Loucy (cell line): ENCODE data around the gene CTDSPL.

Experiments used
- H2AFZ ChIP-seq: fragments of 200-600 bp; sonication (generic); 2 replicates; pipeline ENCODE4 v1.6.0; 2016; ENCODE audit warnings: antibody characterized with exemption, mild to moderate bottlenecking, low read length, moderate library complexity
- H3F3A ChIP-seq: fragments of 200-600 bp; 2 replicates; pipeline ENCODE4 v1.6.0; 2016; ENCODE audit warnings: antibody characterized with exemption, low read depth, mild to moderate bottlenecking
- H3K27me3 ChIP-seq: fragments of 200-600 bp; sonication (generic); 2 replicates; pipeline ENCODE4 v1.6.1; 2014; ENCODE audit warnings: low read length, mild to moderate bottlenecking; ENCODE audit not compliant: insufficient read depth, poor library complexity, severe bottlenecking
- H3K36me3 ChIP-seq: fragments of 200-600 bp; sonication (generic); 2 replicates; pipeline ENCODE4 v1.6.1; 2016; ENCODE audit warnings: low read length; ENCODE audit not compliant: insufficient read depth
- H3K4me1 ChIP-seq: fragments of 200-600 bp; sonication (generic); 2 replicates; pipeline ENCODE4 v1.5.1; 2014; ENCODE audit warnings: low read length, mild to moderate bottlenecking; ENCODE audit not compliant: insufficient read depth, poor library complexity, severe bottlenecking
- H3K4me2 ChIP-seq: fragments of 200-600 bp; sonication (generic); 2 replicates; pipeline ENCODE4 v1.6.0; 2014; ENCODE audit warnings: antibody characterized with exemption, low read length, low read depth, mild to moderate bottlenecking; ENCODE audit not compliant: poor library complexity, severe bottlenecking
- H3K4me3 ChIP-seq: fragments of 200-600 bp; sonication (generic); 2 replicates; pipeline ENCODE4 v1.5.1; 2014; ENCODE audit warnings: low read length, mild to moderate bottlenecking, mixed read lengths; ENCODE audit not compliant: poor library complexity, severe bottlenecking
- H3K79me2 ChIP-seq: fragments of 200-600 bp; sonication (generic); 2 replicates; pipeline ENCODE4 v1.6.1; 2014; ENCODE audit warnings: low read length; ENCODE audit not compliant: insufficient read depth
- H3K9ac ChIP-seq: fragments of 200-600 bp; sonication (generic); 2 replicates; pipeline ENCODE4 v1.6.0; 2014; ENCODE audit warnings: mild to moderate bottlenecking, low read depth, low read length, moderate library complexity; ENCODE audit not compliant: poor library complexity, severe bottlenecking
- H3K9me2 ChIP-seq: fragments of 200-600 bp; sonication (generic); replicated peaks from 2 replicates; pipeline ENCODE4 v1.6.1; 2016; ENCODE audit warnings: low read depth, low read length, mixed read lengths
- H3K9me3 ChIP-seq: fragments of 200-600 bp; sonication (generic); 2 replicates; pipeline ENCODE4 v1.6.1; 2014; ENCODE audit warnings: mild to moderate bottlenecking, antibody characterized with exemption, low read length, low read depth; ENCODE audit not compliant: insufficient read depth
- H4K20me1 ChIP-seq: fragments of 200-600 bp; sonication (generic); 2 replicates; pipeline ENCODE4 v1.6.0; 2014; ENCODE audit warnings: antibody characterized with exemption, low read length, mild to moderate bottlenecking; ENCODE audit not compliant: insufficient read depth, poor library complexity, severe bottlenecking
- EZH2phosphoT487 ChIP-seq: fragments of 200-600 bp; IDR thresholded peaks from 2 replicates; pipeline ENCODE4 v1.6.1; 2018; ENCODE audit warnings: antibody characterized with exemption, mild to moderate bottlenecking, moderate library complexity, borderline replicate concordance
- TF ChIP-seq, protein P1 (sequence below): fragments of 200-600 bp; sonication (generic); conservative IDR thresholded peaks from 2 replicates; pipeline ENCODE4 v1.5.1; 2014; ENCODE audit warnings: mild to moderate bottlenecking, antibody characterized with exemption, low read length

The CTDSPL gene

DNA sequence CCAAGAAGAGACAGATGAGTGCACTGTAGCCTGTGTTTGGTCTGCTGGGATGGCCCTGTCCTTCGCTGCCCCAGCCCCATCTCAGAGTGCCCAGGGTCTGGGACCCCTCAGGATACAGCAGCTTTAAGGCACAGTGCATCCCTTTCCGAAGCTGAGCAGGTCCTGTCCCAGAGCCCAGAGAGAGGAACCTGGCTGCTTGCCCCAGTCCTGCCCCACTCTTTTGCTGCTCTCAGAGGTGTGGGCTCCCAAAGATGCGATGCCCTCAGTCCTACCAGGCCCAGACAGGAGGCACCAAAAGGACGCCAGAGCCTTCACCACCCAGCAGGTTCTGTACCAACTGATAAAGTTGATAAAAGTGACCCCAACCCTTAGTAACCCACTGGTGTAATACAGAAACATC, 159.5 kb downstream of the CTDSPL start:
- H3K9ac ChIP-seq, result no peak overlapping the region
- no peaks in the 10 kb centered on the region for H4K20me1 ChIP-seq
- H3K9me2 ChIP-seq, result no peaks in the 10 kb centered on the region
- no peak overlapping the region for H3K4me2 ChIP-seq
- H2AFZ ChIP-seq, result no peak overlapping the region
- no peaks in the 10 kb centered on the region for H3K27me3 ChIP-seq
- no peaks in the 10 kb centered on the region for H3K36me3 ChIP-seq
- TF ChIP-seq, protein P1, sequence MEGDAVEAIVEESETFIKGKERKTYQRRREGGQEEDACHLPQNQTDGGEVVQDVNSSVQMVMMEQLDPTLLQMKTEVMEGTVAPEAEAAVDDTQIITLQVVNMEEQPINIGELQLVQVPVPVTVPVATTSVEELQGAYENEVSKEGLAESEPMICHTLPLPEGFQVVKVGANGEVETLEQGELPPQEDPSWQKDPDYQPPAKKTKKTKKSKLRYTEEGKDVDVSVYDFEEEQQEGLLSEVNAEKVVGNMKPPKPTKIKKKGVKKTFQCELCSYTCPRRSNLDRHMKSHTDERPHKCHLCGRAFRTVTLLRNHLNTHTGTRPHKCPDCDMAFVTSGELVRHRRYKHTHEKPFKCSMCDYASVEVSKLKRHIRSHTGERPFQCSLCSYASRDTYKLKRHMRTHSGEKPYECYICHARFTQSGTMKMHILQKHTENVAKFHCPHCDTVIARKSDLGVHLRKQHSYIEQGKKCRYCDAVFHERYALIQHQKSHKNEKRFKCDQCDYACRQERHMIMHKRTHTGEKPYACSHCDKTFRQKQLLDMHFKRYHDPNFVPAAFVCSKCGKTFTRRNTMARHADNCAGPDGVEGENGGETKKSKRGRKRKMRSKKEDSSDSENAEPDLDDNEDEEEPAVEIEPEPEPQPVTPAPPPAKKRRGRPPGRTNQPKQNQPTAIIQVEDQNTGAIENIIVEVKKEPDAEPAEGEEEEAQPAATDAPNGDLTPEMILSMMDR, result no peak
- TF ChIP-seq EZH2phosphoT487, result no peak
- H3F3A ChIP-seq, result no peaks in the 10 kb centered on the region
- H3K9me3 ChIP-seq, result no peaks in the 10 kb centered on the region
- H3K4me3 ChIP-seq, result no peak overlapping the region
- H3K79me2 ChIP-seq, result no peaks in the 10 kb centered on the region
- peaks cover 16% of the 10 kb centered on the region for H3K4me1 ChIP-seq

DNA sequence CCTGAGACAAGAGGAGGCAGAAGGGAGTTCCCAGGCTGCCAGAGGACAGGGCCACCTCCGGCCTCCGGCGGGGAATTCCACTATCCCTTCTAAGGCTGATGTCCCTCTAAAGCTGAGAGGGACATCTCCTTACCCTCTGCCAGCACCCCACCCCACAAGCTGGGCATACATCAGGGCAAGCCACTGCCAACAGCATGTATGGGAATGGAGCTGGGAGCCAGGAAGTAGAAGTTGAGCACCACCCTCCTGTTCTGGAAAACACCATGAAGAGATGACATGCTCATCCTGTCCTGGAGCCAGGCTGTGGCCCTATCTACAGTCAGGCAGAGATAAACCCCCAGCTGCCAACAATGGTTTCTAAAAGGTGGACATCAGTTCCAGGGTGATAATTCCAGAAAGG, 160.6 kb downstream of the CTDSPL start:
- Histone ChIP-seq H4K20me1 (no peaks in the 10 kb centered on the region), H3K4me1 (peaks cover 16% of the 10 kb centered on the region), H3K36me3 (no peaks in the 10 kb centered on the region), H3K4me2 (no peak overlapping the region), H3K9me3 (no peaks in the 10 kb centered on the region), H3K79me2 (no peaks in the 10 kb centered on the region), H3K4me3 (no peak overlapping the region), H3K27me3 (no peaks in the 10 kb centered on the region), H3F3A (no peaks in the 10 kb centered on the region), H2AFZ (no peak overlapping the region), H3K9ac (no peak overlapping the region), H3K9me2 (no peaks in the 10 kb centered on the region)
- TF ChIP-seq EZH2phosphoT487, result no peak
- TF ChIP-seq, protein P1, result no peak

DNA sequence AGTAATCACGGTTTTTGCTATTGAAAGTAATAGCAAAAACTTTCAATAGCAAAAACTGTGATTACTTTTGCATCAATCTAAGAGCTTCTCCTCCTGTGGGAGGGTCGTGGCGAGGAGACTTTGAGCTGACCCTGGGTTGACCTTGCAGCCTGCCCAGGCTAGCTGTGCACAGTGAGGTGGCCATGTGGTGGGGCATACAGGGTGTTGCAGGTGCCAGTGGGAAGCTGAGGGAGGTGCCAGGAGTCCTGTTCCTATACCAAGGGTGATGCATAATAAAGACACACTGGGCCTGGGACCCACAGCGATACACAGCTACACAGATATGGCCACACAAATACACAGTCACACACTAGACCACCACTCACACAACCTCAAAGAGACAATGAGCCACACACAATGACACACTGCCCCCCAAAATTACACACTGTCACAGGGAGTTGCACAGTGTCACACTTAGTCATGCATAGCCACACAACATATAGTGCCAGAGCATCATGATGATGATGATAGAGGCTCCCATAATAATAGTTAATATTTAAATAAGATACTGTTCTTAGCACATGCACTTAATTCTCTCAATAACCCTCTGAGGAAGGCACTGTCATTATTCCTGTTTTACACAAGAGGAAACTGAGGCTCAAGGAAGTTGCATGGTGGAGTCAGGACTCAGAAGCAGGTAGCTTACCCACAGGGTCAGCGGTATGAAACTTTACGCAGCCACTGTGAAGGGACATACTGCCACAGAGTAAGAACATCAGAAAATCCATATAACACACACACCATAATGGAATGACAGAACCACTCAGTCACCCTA, 161.4 kb downstream of the CTDSPL start:
- peaks cover 16% of the 10 kb centered on the region for H3K4me1 ChIP-seq
- no peaks in the 10 kb centered on the region for H4K20me1 ChIP-seq
- H3K9ac ChIP-seq, result no peak overlapping the region
- no peak overlapping the region for H2AFZ ChIP-seq
- H3K9me3 ChIP-seq, result no peaks in the 10 kb centered on the region
- H3K27me3 ChIP-seq, result no peaks in the 10 kb centered on the region
- H3K4me2 ChIP-seq, result peak overlapping the region; percentile 95
- no peaks in the 10 kb centered on the region for H3K79me2 ChIP-seq
- H3K36me3 ChIP-seq, result no peaks in the 10 kb centered on the region
- H3K4me3 ChIP-seq, result peak overlapping the region; percentile 82
- TF ChIP-seq, protein P1, result no peak
- TF ChIP-seq EZH2phosphoT487, result no peak
- no peaks in the 10 kb centered on the region for H3F3A ChIP-seq
- no peaks in the 10 kb centered on the region for H3K9me2 ChIP-seq
